Esophagus squamous epithelium (tissue), 4 donors: ENCODE measurements around the gene CAPN8.

ENCODE experiments used
- POLR2A ChIP-seq, 4 donors: fragments of 450-650 bp; IDR thresholded peaks; one replicate each; pipeline ENCODE4 v1.6.1; 2017; ENCODE audit warnings: antibody characterized with exemption in 4 of 4, mild to moderate bottlenecking in 4 of 4, moderate library complexity in 3 of 4
- TF ChIP-seq, protein P1 (sequence below), 6 experiments: fragments of 450-650 bp in 4 of 6; fragments of 200-600 bp in 2 of 6; sonication (generic) in 2 of 6; IDR thresholded peaks; one replicate each; pipeline ENCODE4 v1.5.1; 2016 to 2019; ENCODE audit warnings: antibody characterized with exemption in 6 of 6, mild to moderate bottlenecking in 4 of 6, moderate library complexity in 4 of 6

DNA sequence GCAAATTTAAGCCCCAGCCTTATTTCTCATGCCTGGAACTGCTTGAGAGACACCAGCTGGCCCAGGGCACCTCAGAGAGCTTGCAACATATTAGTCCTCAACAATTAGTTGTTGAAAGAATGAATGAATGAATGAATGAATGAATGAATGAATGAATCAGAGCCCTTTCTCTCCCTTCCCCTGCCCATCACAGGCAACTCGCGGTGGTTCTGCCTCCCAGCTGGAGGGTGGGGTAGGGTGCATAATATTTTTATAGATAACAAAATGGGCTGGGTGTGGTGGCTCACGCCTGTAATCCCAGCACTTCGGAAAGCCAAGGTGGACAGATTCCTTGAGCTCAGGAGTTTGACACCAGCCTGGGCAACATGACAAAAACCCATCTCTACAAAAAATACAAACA lies 162.2 kb downstream of the CAPN8 start:
- TF ChIP-seq, protein P1, sequence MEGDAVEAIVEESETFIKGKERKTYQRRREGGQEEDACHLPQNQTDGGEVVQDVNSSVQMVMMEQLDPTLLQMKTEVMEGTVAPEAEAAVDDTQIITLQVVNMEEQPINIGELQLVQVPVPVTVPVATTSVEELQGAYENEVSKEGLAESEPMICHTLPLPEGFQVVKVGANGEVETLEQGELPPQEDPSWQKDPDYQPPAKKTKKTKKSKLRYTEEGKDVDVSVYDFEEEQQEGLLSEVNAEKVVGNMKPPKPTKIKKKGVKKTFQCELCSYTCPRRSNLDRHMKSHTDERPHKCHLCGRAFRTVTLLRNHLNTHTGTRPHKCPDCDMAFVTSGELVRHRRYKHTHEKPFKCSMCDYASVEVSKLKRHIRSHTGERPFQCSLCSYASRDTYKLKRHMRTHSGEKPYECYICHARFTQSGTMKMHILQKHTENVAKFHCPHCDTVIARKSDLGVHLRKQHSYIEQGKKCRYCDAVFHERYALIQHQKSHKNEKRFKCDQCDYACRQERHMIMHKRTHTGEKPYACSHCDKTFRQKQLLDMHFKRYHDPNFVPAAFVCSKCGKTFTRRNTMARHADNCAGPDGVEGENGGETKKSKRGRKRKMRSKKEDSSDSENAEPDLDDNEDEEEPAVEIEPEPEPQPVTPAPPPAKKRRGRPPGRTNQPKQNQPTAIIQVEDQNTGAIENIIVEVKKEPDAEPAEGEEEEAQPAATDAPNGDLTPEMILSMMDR (IDR thresholded peaks at IDR 0.05), result no peak
- TF ChIP-seq POLR2A (IDR thresholded peaks at IDR 0.05), result no peak
